ENCODE data around the gene SEMA3F. TPM values are rescaled to one million over a fixed set of nuclear protein-coding genes. Genes with fewer than 3 reads are reported as not detected.

The SEMA3F gene
- total RNA-seq, 1 donor from 2014 or later: 132 TPM

DNA sequence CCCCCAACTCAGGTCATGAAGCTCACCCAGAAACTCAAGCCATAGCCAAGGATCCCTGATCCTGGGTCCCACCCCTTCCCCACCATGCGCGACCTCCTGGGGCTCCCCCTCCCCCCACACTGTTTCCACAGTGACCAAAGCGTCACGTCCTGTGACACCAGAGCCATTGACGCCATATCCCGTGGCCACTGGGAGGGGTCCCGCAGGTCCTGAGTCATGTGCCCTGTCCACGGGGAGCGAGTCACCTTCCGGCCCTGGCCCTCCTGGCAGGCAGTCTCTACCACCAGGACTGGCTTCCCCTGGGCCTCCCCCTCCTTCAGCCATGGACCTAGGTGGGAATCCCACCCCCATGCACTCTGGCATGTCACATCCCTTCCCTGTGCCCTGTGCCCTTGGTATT lies 15.6 kb downstream of the SEMA3F start:
- no peak for DNase-seq (ENCODE audit: low spot score)

DNA sequence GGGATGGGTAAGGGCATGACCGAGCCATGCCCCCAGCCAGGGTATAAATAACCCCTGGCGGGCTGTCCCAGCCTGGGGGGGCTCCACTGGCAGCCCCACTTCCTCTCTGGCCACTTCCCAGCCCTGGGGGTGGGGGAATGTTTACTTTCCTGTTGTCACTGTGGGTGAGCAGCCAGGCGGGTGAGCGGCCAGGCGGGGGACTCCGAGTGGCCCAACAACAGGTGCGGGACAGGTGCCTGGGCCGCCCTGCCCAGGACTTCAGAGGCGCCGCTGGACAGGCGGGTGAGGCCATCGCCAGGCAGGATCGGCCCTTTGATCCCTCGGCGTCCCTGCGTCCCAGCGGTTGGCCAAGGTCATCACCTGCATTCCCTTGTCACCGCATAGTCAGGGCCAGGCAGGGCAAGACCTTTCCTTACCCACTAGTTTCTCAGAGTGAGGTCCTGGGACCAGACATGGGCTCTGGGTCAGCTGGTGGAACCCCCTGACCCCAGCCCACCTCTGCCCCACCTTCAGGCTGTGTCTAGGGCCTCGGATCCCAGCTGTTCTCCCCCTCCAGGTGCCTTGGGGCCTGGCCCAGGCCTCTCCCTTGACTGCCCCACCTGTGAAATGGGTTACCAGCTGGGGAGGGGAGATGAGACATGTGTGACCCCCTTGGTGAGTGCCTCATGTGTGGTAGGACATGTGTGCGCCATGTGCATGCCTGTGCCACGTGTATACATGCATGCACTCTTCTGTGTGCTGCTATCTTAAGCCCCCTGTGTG lies 16.6 kb downstream of the SEMA3F start:
- no peak for DNase-seq (ENCODE audit: low spot score)

DNA sequence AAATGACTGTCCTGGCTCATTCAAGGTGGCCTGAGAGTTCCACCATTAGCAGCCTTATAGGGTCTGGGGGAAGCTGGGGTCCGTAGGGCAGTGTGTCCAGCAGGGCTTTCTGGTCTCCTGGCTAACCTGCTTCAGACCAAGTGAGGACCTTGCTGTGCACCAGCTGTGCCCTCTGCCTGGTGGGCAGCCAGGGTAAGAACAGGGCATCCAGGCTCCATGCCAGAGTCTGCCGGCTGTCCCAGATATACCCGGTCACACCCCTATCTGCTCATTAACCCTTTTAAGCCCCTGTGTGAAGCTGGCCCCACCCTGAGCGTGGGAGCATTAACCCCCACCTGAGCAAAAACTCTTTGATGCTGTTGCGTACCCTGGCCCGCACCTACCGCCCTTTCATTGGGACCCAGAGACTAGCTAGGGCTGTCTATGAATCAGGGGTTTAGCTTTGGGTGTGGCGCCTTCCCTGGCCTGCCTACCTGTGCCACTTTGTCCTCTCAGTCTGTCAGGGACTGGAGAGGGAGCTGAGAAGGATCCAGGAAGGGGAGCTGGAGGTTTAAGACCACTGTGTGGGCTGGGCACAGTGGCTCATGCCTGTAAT lies 17.6 kb downstream of the SEMA3F start:
- DNase-seq (ENCODE audit: low spot score): no peak

DNA sequence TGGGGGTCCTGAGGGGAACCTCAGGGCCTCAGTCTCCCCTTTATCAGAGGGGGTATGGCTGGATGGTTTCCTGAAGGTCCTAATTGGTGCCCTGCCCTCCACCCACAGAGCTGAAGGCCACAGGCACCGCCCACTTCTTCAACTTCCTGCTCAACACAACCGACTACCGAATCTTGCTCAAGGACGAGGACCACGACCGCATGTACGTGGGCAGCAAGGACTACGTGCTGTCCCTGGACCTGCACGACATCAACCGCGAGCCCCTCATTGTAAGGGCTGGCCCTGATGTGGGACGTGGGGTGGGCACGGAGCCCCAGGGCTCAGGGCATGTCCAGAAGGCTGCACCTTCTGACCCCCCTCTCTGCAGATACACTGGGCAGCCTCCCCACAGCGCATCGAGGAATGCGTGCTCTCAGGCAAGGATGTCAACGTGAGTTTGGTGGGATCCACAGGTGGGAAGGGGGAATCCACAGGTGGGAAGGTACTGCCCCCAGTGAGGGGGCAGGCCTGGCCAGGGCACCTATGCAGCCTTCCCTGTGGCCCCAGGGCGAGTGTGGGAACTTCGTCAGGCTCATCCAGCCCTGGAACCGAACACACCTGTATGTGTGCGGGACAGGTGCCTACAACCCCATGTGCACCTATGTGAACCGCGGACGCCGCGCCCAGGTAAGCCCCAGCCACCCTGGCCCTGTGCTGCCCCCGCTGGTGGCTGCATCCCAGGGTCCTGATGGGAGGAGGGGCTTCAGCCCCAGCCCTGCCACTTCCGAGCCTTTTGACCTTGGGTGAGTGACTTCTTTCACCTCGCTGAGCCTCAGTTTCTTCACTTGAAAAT lies 18.8 kb downstream of the SEMA3F start:
- DNase-seq (ENCODE audit: low spot score): no peak

DNA sequence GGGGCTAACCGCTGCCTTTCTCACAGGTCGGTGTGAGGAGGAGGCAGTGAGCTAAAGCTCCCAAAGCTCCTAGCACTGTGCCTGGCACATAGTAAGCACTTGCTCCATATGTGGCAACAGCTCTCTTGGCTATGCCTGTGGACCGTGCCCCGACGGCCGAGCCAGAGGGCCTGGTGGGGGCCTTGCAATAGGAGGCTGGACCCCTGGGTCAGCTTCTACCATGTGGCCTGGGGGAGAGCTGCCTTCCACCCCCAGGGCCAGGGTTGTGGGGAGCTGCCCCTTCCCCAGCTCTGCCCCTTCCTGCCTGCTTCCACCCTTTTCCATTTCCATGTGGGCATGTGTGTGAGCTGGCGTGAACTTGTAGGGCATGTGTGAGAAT lies 19.4 kb downstream of the SEMA3F start:
- no peak for DNase-seq (ENCODE audit: low spot score)

DNA sequence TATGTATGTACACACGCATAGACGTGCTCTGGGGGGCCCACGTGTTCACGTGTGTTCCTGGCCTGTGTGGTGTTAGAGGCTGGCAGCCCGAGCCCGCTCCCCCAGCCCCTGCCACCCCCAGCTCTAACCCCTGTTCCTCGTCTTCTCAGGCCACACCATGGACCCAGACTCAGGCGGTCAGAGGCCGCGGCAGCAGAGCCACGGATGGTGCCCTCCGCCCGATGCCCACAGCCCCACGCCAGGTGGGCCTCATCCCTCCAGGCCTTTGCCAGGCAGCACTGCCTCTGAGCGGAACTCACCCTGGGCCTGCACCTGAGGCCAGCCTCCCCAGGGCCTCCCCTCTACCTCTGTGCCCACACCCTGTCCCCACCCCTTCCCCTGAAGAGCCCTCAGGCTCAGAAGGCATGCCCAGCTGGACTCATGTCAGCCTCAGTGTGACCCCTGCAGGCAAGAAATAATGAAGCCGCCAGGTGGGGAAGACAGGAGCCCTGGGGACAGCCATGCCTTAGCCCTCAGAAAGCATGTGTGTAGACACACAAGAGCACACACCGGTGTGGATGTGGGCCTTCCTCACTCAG lies 19.9 kb downstream of the SEMA3F start:
- DNase-seq (ENCODE audit: low spot score): no peak

DNA sequence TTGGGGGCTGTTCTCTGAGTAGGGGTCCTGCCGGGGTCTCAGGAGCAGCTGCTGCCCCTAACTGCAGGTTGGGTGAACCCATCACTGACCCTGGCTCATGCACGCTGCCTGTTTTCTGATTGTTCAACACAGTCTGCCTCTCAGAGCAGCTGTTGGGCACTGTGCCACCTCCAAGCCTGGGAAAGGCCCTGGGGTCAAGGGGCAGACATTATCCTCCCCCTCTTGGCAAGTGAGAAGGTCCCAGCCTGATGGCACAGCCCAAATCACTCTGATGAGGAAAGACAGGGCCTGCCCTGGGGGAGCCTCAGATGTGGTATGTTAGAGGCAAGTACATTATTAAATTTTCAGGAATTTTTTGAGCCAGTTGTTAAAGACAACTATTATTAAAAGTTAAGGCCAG lies 22.2 kb downstream of the SEMA3F start:
- DNase-seq (ENCODE audit: low spot score): no peak

DNA sequence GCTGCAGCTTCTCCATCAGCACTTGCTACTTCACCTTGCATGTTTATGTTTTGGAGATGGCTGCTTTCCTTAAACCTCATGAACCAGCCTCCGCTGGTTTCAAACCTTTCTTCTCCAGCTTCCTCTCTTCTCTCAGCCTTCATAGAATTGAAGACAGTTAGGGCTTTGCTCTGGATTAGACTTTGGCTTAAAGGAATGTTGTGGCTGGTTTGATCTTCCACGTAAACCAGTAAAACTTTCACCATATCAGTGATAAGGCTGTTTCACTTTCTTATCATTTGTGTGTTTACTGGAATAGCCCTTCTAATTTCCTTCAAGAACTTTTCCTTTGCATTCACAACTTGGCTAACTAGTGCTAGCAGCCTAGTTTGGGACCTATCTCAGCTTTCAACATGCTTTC lies 24.6 kb downstream of the SEMA3F start:
- no peak for DNase-seq (ENCODE audit: low spot score)

DNA sequence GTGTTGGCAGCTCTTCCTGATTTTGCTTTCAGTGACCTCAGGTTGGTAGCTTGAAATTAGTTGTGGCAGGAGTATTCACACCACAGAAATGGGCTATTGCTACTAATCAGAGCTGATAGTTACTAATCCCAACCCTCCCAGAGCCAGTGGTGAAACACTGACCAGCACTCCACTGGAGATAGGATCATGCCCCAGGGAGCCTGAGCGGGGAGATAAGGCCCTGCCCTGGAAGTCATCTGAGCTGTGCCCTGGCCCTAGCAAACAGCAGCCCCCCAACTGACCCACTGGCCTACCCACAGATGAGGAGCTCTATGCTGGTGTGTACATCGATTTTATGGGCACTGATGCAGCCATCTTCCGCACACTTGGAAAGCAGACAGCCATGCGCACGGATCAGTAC lies 26.9 kb downstream of the SEMA3F start:
- no peak for DNase-seq (ENCODE audit: low spot score)

DNA sequence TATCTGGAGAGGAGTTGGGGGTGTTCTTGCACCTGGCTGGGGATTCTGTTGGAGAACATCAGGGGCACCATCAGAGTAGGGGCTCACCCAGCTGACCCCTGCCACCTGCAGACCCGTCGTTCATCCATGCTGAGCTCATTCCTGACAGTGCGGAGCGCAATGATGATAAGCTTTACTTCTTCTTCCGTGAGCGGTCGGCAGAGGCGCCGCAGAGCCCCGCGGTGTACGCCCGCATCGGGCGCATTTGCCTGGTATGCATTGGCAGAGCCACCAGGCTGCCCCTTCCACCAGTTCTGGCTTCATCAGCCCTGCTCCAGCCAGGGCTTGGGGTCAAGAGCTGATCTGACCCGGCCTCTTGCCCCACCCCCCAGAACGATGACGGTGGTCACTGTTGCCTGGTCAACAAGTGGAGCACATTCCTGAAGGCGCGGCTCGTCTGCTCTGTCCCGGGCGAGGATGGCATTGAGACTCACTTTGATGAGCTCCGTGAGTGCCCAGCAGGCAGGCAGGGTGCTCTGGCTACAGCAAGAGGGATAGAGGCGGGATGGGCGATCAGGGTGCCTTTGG lies 27.5 kb downstream of the SEMA3F start:
- DNase-seq (ENCODE audit: low spot score): no peak

DNA sequence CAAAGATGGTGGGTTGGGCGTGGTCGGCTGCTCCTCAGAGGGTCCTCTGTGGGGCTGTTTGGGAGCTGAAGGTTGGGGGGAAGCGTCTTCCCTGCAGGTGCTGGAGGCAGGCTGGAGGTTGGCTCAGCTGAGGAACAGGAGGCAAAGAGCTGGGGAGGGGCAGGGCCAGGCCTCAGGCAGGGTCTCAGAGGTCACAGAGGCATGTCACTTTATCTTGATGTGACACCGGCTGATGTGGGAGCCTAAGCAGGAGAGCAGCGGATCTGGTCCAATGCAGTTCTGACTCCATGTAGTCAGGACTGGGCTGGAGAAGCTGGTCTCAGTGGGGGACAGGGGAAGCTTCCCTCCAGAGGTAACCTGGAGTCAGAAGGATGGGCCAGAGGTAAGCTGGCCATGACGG lies 28.6 kb downstream of the SEMA3F start:
- DNase-seq (ENCODE audit: low spot score): no peak

DNA sequence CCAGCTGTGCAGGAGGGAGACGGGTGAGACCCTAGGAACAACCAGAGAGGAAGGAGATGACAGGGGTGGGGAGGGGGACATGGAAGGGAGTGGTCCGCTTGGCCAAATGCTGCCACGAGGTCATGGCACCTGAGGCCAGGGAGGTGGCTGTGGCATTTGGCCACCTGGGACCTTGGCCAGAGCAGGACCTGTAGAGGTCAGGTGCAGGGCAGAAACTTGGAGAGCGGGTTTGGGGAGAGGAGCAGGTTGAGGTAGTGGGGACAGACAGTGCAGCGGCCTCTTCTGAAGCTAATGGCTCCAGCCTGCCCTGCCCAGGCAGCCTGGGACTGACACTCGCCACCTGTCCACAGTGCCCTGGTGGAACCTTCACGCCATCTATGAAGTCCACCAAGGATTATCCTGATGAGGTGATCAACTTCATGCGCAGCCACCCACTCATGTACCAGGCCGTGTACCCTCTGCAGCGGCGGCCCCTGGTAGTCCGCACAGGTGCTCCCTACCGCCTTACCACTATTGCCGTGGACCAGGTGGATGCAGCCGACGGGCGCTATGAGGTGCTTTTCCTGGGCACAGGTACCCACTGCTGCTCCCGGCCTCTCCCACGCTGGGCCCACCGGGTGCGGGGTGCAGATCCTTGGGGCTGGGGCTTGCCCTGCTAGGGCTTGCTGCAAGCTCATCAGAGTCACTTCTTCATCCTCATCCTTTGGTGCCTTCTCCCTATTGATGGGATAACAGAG lies 29.3 kb downstream of the SEMA3F start:
- no peak for DNase-seq (ENCODE audit: low spot score)

DNA sequence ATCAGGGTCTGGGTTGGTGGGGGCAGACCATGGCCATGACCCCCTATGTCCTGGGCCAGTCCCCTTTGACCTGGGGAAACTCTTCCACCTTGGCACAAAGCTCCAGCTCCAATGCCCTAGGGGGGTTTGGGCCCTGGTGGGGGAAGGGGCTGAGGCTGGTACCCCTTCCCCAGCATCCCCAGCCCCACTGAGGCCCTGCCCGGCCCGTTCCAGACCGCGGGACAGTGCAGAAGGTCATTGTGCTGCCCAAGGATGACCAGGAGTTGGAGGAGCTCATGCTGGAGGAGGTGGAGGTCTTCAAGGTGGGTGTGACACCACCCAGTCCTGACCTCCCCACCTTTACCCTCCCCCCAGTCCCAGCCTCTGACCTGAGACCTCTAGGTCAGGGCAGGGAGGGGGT lies 30.1 kb downstream of the SEMA3F start:
- no peak for DNase-seq (ENCODE audit: low spot score)

DNA sequence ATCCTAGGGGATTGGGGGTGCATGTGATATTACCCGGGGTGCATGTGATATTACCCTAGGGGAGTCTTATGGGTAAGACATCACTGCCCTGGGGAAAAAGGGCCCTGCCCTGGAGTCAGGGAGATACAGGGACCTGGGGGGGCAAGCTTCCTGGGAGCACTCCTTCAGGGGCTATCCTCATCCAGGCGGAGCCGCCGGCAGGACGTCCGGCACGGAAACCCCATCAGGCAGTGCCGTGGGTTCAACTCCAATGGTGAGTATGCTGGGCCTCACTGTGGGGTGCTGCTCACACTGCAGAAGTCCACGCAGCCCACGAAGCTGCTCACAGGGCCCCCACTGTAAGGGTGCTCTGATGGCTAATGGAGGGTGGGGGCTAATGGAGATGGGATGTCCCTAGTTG lies 31.0 kb downstream of the SEMA3F start:
- DNase-seq (ENCODE audit: low spot score): no peak

DNA sequence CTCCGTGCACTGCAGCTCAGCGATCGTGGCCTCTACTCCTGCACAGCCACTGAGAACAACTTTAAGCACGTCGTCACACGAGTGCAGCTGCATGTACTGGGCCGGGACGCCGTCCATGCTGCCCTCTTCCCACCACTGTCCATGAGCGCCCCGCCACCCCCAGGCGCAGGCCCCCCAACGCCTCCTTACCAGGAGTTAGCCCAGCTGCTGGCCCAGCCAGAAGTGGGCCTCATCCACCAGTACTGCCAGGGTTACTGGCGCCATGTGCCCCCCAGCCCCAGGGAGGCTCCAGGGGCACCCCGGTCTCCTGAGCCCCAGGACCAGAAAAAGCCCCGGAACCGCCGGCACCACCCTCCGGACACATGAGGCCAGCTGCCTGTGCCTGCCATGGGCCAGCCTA lies 32.6 kb downstream of the SEMA3F start:
- DNase-seq (ENCODE audit: low spot score): no peak

DNA sequence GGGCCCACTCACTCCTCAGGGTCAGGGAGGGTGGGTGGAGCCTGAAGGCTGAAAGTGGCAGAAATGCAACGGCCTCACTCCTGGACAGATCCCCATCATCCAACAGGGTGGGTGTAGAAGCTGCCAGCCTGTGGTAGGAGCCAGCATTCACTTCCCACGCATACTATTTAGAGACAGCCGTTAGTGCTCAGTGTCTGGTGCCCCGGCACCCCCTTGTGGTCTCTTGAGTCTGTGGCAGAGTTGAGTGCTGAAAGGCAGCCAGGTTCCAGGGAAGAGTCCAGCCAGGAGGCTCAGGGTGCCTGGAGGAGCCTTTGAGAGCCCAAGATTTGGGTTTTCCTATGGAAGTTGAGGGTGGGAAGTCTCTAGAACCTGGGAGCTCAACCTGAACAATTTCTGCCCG lies 34.1 kb downstream of the SEMA3F start:
- peak; percentile 78 for DNase-seq (ENCODE audit: low spot score)

DNA sequence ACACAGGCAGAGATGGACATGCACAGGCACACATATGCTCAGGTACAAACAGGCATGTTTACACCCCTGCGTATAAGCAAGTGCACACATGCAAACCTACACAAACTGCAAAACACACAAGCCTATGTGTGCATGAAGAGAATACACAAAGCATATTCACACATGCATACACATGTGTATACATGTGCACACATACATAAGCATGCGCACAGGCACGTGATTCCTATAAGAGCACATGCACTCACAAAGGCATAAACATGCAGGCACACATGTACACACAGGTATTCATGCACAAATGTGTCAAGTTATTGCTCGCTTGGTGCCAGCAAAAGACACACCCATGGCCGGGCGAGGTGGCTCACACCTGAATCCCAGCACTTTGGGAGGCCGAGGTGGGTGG lies 34.9 kb downstream of the SEMA3F start:
- DNase-seq (ENCODE audit: low spot score): no peak

DNA sequence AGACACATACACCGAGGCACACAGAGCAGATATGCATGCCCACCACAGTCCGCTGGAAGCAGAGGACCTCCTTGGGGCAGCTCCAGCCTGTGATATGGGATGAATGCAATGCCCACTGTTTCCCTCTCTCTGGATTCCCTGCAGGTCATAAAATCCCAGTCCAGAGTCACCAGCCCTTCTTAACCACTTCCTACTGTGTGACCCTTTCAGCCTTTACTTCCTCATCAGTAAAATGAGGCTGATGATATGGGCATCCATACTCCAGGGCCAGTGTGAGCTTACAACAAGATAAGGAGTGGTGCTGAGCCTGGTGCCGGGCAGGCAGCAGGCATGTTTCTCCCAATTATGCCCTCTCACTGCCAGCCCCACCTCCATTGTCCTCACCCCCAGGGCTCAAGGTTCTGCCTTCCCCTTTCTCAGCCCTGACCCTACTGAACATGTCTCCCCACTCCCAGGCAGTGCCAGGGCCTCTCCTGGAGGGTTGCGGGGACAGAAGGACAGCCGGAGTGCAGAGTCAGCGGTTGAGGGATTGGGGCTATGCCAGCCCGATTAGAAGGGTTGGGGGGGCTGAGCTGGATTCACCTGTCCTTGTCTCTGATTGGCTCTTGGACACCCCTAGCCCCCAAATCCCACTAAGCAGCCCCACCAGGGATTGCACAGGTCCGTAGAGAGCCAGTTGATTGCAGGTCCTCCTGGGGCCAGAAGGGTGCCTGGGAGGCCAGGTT lies 36.0 kb downstream of the SEMA3F start, which contains the start of gene GNAT1:
TSS of gene GNAT1 (plus strand) at position 675 of the 725 bp plus-strand sequence. CDS start 116 bp downstream, outside the sequence.
- no peak for DNase-seq (ENCODE audit: low spot score)

DNA sequence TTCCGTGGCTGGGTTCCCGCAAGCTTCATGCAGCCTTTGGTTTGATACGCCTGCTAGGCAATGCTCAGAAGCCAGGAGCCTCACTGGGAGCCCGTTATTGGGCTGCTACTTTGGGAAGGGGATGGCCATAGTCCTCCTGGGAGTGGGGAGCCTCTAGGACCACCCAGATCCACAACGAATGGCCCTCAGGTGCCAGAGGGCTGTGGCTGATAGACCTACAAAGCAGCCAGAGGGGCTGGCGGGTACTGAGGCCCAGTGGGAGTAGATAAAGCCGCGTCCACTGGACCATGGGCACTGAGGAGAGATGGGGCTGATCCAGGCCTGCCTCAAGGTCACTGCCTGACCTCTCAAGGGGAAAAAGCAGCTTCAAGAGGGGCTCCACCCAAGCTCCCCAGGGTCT lies 37.0 kb downstream of the SEMA3F start:
- no peak for DNase-seq (ENCODE audit: low spot score)

DNA sequence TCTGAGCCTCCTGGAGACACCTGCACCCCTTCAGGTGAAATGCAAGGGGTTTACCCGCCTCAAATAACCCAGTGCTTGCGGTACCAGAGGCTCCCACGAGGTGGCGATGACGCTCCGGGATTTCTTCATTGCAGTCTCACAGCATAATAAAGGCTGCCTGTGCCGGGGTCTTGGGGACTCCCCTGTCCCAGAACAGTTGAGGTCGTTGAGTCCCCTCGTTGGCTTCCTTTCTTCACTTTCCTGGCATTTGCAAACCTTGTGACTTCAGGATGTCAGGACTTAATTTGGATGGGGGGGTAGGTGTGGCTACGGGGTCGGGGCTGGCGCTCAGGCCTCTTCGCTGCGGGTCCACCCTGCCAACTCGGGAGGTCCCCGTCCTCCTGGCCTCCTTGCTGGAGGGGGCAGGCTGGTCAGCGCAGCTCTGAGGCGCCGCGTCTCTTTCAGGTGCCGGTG lies 37.6 kb downstream of the SEMA3F start:
- DNase-seq (ENCODE audit: low spot score): peak; percentile 67

DNA sequence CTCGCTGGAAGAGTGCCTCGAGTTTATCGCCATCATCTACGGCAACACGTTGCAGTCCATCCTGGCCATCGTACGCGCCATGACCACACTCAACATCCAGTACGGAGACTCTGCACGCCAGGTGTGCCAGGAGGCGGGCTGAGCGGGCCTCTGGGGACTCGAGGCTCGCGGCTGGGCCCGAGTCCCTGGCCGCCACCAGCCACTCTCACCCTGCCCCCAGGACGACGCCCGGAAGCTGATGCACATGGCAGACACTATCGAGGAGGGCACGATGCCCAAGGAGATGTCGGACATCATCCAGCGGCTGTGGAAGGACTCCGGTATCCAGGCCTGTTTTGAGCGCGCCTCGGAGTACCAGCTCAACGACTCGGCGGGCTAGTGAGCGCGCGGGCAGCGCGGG lies 38.2 kb downstream of the SEMA3F start:
- no peak for DNase-seq (ENCODE audit: low spot score)
